SKM-1 treated with dmso at 0.1 percent for 144 hours (cell line): Measurements from ENCODE around the gene NAA80.

Experiments used
- DNase-seq: peaks from one replicate; lab custom pipeline; 2025; ENCODE audit not compliant: unreplicated experiment; lab: John Stamatoyannopoulos, UW

Gene NAA80

GRCh38 chr3:50259432-50260026 is 39.7 kb downstream of the NAA80 start:
- DNase-seq, result no peak

- no peak for DNase-seq
Measured at GRCh38 chr3:50258979-50259378, 40.2 kb downstream of the NAA80 start.

GRCh38 chr3:50258029-50258680 is 41.0 kb downstream of the NAA80 start:
- DNase-seq, result no peak

GRCh38 chr3:50256978-50257890 is 42.0 kb downstream of the NAA80 start:
- DNase-seq, result peak; percentile 25

DNA sequence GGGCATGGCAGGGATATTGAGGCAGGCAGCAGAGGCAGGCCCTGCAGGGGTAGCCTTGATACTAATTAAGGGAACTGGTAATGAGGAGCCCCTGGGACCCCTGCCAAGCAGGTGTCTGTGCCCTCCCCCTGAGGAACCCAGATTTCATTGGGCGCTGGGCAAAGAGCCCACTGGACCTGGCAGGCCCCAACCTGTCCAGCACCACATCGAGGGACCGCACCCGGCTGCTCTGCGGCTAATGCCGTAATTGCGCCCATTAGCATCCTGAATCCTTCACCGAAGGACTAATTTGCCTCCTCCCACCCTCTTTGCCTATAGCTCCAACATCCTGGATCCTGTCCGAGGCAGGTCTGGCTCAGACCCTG is 44.0 kb downstream of the NAA80 start:
- no peak for DNase-seq

- DNase-seq, result peak; percentile 58
Measured at GRCh38 chr3:50254577-50255250, 44.5 kb downstream of the NAA80 start.

- no peak for DNase-seq
Measured at GRCh38 chr3:50251220-50251619, 48.0 kb downstream of the NAA80 start.

DNA sequence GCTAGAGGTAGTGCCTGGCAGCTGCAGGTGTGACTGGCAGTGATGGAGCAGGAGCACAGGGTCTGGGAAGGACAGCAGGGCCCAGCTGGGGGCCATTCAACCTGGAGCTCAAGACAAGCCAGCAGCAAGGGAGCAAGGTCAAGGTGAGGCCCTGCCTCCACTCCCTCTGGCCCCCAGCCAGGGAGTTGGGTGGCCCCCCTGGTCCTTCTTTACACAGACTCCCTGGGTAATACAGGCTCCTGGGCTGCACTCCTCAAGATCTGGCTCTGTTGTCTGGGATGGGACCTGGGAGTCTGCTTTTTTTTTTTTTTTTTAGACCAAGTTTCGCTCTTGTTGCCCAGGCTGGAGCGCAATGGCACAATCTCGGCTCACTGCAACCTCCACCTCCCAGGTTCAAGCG is 48.7 kb downstream of the NAA80 start:
- no peak for DNase-seq

GRCh38 chr3:50249457-50249856 is 49.7 kb downstream of the NAA80 start:
- no peak for DNase-seq

- DNase-seq, result no peak
Measured at GRCh38 chr3:50248387-50248786, 50.8 kb downstream of the NAA80 start.

GRCh38 chr3:50246517-50246954 is 52.7 kb downstream of the NAA80 start:
- DNase-seq, result peak; percentile 81
